CD4-positive, alpha-beta T cell (primary cell): ENCODE results near the gene KCNQ1. TPM values are rescaled to one million over a fixed set of nuclear protein-coding genes. Genes with fewer than 3 reads are reported as not detected.
"Not testable (repeated sequence)": the region's sequence is repeated elsewhere in the genome, so short reads cannot be mapped to it uniquely, and the experiment has no call there.

ENCODE experiments used
- ATAC-seq: fragments of 200-7000 bp; cut with Tn5 transposase; one replicate; pipeline ENCODE4 v1.10.0; 2022; ENCODE audit warnings: mild to moderate bottlenecking; ENCODE audit not compliant: poor library complexity
- CTCF ChIA-PET: fragments of 350-600 bp; sonication (Branson Sonifier 250); formaldehyde crosslinking; loops from one replicate; lab custom pipeline; 2021; ENCODE audit warnings: antibody characterized with exemption, inconsistent platforms; lab: Charles Lee
- POLR2A ChIA-PET: fragments of 350-600 bp; sonication (Branson Sonifier 250); formaldehyde crosslinking; loops from one replicate; lab custom pipeline; 2021; ENCODE audit warnings: antibody characterized with exemption, inconsistent platforms; lab: Charles Lee
- DNase-seq, 14 experiments: peaks; one replicate each; pipeline ENCODE4 v3.0.0-alpha.2; 2013 to 2020; ENCODE audit warnings: mixed read lengths in 2 of 14
- H3K27ac ChIP-seq, 2 donors: one replicate each; pipeline versions ENCODE4 v1.5.1 to v1.7.0; 2013; ENCODE audit warnings: low read length in 2 of 2, low read depth in 1 of 2, mild to moderate bottlenecking in 1 of 2
- H3K27me3 ChIP-seq, 2 experiments: 1 replicate in 1 of 2; 2 replicates in 1 of 2; pipeline versions ENCODE4 v1.6.1 to v1.7.0; 2013; ENCODE audit warnings: low read length in 2 of 2, control low read depth in 1 of 2, mild to moderate bottlenecking in 1 of 2, moderate library complexity in 1 of 2; ENCODE audit not compliant: insufficient read depth in 2 of 2, control insufficient read depth in 1 of 2
- H3K36me3 ChIP-seq: one replicate; pipeline ENCODE4 v1.6.1; 2013; ENCODE audit warnings: low read length, control low read depth; ENCODE audit not compliant: insufficient read depth
- H3K4me1 ChIP-seq: one replicate; pipeline ENCODE4 v1.6.1; 2013; ENCODE audit warnings: low read length, control low read depth; ENCODE audit not compliant: insufficient read depth
- H3K4me3 ChIP-seq: one replicate; pipeline ENCODE4 v1.5.1; 2013; ENCODE audit warnings: mild to moderate bottlenecking, low read length, moderate library complexity
- H3K9me3 ChIP-seq, 2 experiments: 1 replicate in 1 of 2; 2 replicates in 1 of 2; pipeline versions ENCODE4 v1.6.1 to v1.7.0; 2013; ENCODE audit warnings: low read length in 2 of 2, mild to moderate bottlenecking in 2 of 2, control low read depth in 1 of 2, moderate library complexity in 1 of 2; ENCODE audit not compliant: control insufficient read depth in 1 of 2, insufficient read depth in 1 of 2
- H3K27ac Mint-ChIP-seq: one replicate; pipeline ENCODE4 v1.8.0; 2020; ENCODE audit warnings: mixed read lengths
- H3K27me3 Mint-ChIP-seq: one replicate; pipeline ENCODE4 v1.8.0; 2021; ENCODE audit warnings: mixed read lengths
- H3K36me3 Mint-ChIP-seq: one replicate; pipeline ENCODE4 v1.8.0; 2021; ENCODE audit warnings: low read depth, mixed read lengths
- H3K4me1 Mint-ChIP-seq: one replicate; pipeline ENCODE4 v1.8.0; 2021; ENCODE audit warnings: low read depth, mixed read lengths
- H3K4me3 Mint-ChIP-seq: one replicate; pipeline ENCODE4 v1.8.0; 2020; ENCODE audit warnings: mild to moderate bottlenecking, mixed read lengths
- H3K9me3 Mint-ChIP-seq: one replicate; pipeline ENCODE4 v1.8.0; 2020; ENCODE audit warnings: mixed read lengths
- CTCF ChIP-seq: fragments of 200-600 bp; IDR thresholded peaks from one replicate; pipeline ENCODE4 v1.8.0; 2022; ENCODE audit warnings: antibody characterized with exemption, mild to moderate bottlenecking
- intact Hi-C, 2 experiments: fragments of 100-400 bp; cut with DNase I in 1 of 2; cut with micrococcal nuclease in 1 of 2; formaldehyde crosslinking; loops; one replicate each; pipeline versions ENCODE4 v1.15.1 to v1.9.0; 2023 to 2025; cut with DNase I, micrococcal nuclease
- total RNA-seq, 174 experiments: library from RNA in 2 of 174; stranded (reverse) in 2 of 174; gene quantifications; one replicate each; pipeline ENCODE4 v1.2.3 and lab custom pipeline; 2021 to 2026

The KCNQ1 gene
- total RNA-seq, 2 experiments from 2014 or later = 31.3 to 33.1 TPM

DNA sequence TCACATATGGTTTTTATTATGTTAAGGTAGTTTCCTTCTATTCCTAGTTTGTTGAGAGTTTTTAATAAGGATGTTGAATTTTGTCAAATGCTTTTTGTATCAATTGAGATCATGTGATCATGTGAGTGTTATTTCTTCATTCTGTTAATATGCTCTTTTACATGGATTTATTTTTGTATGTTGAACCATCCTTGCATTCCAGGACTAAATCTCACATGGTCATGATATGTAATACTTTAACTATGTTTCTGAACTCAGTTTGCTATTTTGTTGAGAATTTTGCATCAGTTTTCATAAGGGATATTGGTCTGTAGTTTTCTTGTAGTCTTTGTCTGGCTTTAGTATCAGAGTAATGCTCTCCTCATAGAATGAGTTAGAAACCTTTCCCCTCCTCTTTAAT lies 43.2 kb downstream of the KCNQ1 start:
- peaks cover 28% of the 10 kb centered on the region for H3K9me3 Mint-ChIP-seq
- Histone ChIP-seq H3K27ac (no peak overlapping the region), H3K27me3 (no peaks in the 10 kb centered on the region), H3K9me3 (peaks cover 28 to 32% of the 10 kb centered on the region in 2 experiments), H3K36me3 (peaks cover 13% of the 10 kb centered on the region), H3K4me3 (no peak overlapping the region), H3K4me1 (no peaks in the 10 kb centered on the region)
- ChIA-PET CTCF (no interaction called here), POLR2A (no interaction called here)
- peaks cover 92% of the 10 kb centered on the region for H3K36me3 Mint-ChIP-seq
- TF ChIP-seq CTCF = no peak
- H3K4me3 Mint-ChIP-seq = no peak overlapping the region
- DNase-seq = no peak
- H3K4me1 Mint-ChIP-seq = peaks cover 6% of the 10 kb centered on the region
- intact Hi-C loops = no loop called here
- H3K27ac Mint-ChIP-seq = no peak overlapping the region
- no peaks in the 10 kb centered on the region for H3K27me3 Mint-ChIP-seq
- no peak for ATAC-seq

GRCh38 chr11:2489083-2489482 lies 44.3 kb downstream of the KCNQ1 start:
- H3K9me3 Mint-ChIP-seq = peaks cover 28% of the 10 kb centered on the region
- no peak for TF ChIP-seq CTCF
- H3K4me3 ChIP-seq = no peak overlapping the region
- peaks cover 28 to 32% of the 10 kb centered on the region in 2 experiments for H3K9me3 ChIP-seq
- CTCF ChIA-PET = no interaction called here
- DNase-seq (no peak), ATAC-seq (no peak)
- H3K36me3 Mint-ChIP-seq = peaks cover 94% of the 10 kb centered on the region
- no peaks in the 10 kb centered on the region for H3K4me1 ChIP-seq
- no peaks in the 10 kb centered on the region for H3K27me3 Mint-ChIP-seq
- POLR2A ChIA-PET = no interaction called here
- no peaks in the 10 kb centered on the region for H3K27me3 ChIP-seq
- no peak overlapping the region for H3K27ac Mint-ChIP-seq
- H3K4me3 Mint-ChIP-seq = no peak overlapping the region
- peaks cover 13% of the 10 kb centered on the region for H3K36me3 ChIP-seq
- H3K4me1 Mint-ChIP-seq = no peaks in the 10 kb centered on the region
- intact Hi-C loops = no loop called here
- no peak overlapping the region for H3K27ac ChIP-seq

DNA sequence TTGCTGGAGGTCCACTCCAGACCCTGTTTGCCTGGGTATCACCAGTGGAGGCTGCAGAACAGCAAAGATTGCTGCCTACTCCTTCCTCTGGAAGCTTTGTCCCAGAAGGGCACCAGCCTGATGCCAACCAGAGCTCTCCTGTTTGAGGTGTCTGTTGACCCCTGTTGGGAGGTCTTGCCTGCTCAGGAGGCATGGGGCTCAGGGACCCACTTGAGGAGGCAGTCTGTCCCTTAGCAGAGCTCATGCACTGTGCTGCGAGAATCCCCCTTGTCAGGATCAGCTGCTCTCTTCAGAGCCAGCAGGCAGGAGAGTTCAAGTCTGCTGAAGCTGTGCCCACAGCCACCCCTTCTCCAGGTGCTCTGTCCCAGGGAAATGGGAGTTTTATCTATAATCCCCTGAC lies 53.1 kb downstream of the KCNQ1 start:
- H3K4me1 Mint-ChIP-seq, H3K36me3 ChIP-seq, CTCF ChIA-PET, DNase-seq, H3K27me3 Mint-ChIP-seq, H3K4me1 ChIP-seq, POLR2A ChIA-PET, H3K27me3 ChIP-seq, H3K27ac Mint-ChIP-seq, H3K4me3 Mint-ChIP-seq, intact Hi-C loops, H3K27ac ChIP-seq, H3K4me3 ChIP-seq, ATAC-seq: not testable (repeated sequence)
- peaks cover 24% of the 10 kb centered on the region for H3K9me3 Mint-ChIP-seq
- H3K9me3 ChIP-seq = peaks cover 12 to 18% of the 10 kb centered on the region in 2 experiments
- H3K36me3 Mint-ChIP-seq = peaks cover 86% of the 10 kb centered on the region

- ATAC-seq = no peak
- Mint-ChIP-seq H3K4me1 (peaks cover 9% of the 10 kb centered on the region), H3K27ac (no peak overlapping the region), H3K4me3 (no peak overlapping the region), H3K27me3 (no peaks in the 10 kb centered on the region), H3K36me3 (peaks cover 78% of the 10 kb centered on the region), H3K9me3 (peaks cover 23% of the 10 kb centered on the region)
- Histone ChIP-seq H3K4me3 (no peak overlapping the region), H3K27ac (no peak overlapping the region), H3K9me3 (peaks cover 12 to 18% of the 10 kb centered on the region in 2 experiments), H3K36me3 (no peaks in the 10 kb centered on the region), H3K4me1 (no peaks in the 10 kb centered on the region), H3K27me3 (no peaks in the 10 kb centered on the region)
- intact Hi-C loops = no loop called here
- TF ChIP-seq CTCF = no peak
- ChIA-PET CTCF (no interaction called here), POLR2A (no interaction called here)
- no peak for DNase-seq
These were observed 53.9 kb downstream of the KCNQ1 start for GRCh38 chr11:2498750-2499149.
